Activated CD4-positive, alpha-beta T cell treated with anti-CD3 and anti-CD28 coated beads, Interleukin-10, Interleukin-2, amounts not matched to agents 100 ng/mL and 50 ng/mL, durations not matched to agents 16 hours and 8 hours (primary cell): Measurements from ENCODE around the gene DOCK2.
"Not testable (repeated sequence)": the region's sequence is repeated elsewhere in the genome, so short reads cannot be mapped to it uniquely, and the experiment has no call there.

Experiments used
- DNase-seq: peaks from one replicate; pipeline ENCODE4 v3.0.0-alpha.2; 2020

Gene DOCK2

DNA sequence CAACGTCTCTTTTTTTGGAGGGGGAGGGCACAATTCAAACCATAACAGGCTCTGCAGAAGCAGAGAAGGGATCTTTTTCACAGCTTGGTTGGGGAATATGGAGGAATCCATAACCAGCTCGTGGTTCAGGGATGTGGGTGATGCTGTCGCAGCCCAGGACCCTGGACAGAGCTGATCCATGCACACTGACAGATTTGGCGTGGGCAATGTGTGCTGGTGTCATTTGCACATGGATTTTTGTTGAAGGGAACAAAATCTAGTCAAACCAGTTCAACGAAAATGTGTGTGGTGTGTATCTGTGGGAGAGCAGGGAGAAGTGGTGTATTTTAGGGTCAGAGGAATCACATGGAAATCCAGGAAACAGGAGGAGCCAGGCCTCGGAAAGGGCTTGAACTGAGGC lies 4.2 kb downstream of the DOCK2 start:
- no peak for DNase-seq

DNA sequence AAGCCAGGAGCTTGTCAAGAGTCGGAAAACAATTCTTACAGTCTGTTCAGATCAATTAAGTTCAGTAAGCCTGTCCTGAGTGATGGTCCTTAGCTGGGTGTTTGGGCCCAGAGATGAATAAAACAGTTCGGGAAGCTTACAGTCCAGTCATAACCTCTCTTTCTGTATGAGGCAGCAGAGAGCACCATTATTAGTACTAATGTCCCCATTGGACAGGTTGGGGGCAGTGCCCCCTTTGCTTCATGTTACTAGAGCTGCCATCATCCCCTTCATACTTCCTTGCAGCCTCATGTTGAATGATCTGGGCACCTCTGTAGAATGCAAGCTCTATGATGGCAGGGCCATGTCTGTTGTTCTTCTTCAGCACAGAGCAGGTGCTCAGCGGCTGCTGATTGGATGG lies 9.8 kb downstream of the DOCK2 start:
- DNase-seq: peak; percentile 59

DNA sequence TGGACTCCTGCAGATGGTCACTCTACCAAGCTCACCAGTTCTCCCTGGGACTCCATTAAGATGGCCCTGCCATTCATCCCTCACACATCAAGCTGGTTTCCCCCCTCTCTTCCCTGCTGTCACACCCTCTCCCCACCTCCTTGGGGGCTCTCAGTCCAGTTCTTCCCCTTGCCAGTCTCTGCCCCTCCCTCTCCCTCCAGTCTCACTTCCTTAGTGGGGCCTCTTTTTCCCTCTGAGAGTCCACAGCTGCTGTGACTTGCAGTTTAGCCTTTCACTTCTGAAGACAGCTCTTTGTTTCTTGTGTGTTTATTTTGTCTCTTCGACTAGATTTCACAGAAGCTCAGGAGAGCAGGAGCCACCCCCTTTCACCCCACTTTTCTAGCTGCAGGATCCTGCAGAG lies 10.5 kb downstream of the DOCK2 start:
- peak; percentile 36 for DNase-seq

GRCh38 chr5:169648725-169649310 lies 11.7 kb downstream of the DOCK2 start:
- DNase-seq: no peak

DNA sequence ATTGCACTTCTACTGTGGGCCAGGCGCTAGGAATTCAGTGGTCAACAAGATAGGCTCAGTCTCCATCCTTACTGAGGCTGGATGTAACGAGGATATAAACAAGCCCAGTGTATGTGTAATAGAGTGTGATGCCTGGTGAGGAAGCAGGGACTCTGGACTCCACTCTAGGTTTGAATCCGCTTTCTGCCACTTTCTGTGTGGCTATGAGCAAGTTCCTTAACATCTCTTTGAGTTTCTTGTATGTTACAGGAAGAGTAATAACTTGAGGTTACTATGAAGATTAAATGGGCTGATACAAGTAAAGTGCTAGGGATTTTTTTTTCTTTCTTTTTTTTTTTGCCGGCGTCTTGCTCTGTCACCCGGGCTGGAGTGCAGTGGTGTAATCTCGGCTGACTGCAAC lies 12.4 kb downstream of the DOCK2 start:
- peak; percentile 88 for DNase-seq

DNA sequence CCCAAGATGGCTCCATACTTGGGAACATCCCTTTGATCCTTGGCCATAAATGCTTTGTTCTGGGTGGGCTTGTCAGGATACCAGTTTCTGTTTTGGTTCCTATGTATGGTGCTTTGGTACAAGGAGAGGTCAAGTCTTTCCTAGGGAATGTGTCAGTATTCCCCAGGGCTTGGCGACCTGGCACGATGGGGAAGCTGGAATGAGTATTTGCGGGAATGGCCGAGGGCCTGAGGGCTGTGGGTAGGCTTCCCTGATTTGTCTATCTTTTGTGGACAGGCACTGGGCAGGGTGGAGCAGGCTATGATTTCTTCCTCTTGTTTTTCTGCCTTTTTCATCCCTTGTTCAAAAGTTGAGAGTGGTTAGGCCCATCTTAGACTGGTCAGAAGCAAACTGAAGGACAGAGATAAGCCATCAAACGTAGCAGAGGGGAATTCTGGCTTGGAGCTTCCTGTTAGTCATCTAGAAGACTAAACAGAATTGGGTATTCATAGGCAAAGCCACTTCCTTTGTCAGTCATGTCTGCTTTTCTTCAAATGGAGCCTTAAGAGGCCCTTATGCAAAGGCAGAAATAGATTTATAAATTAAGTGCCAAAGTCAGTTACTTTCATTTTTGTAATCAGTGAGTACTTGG lies 13.7 kb downstream of the DOCK2 start:
- DNase-seq: peak; percentile 86

DNA sequence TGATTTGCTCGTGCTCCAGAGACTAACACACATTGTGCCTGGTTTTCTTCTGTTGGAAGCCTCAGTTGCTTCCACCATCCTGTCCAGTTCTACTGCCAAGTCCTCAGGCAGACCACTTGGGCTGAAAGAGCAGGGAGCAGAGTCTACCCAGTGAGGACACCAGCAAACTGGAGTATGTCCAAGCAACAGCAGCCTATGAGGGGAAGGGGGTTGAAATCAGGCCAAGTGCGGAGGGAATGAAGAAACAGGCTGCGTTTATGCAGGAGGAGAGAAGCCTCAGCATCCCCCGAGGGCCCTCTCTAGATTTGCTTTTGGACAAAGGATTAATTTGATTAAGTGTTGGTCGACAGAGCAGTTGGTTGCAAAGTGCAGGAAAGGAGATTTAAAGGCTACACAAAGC lies 14.5 kb downstream of the DOCK2 start:
- DNase-seq: no peak

DNA sequence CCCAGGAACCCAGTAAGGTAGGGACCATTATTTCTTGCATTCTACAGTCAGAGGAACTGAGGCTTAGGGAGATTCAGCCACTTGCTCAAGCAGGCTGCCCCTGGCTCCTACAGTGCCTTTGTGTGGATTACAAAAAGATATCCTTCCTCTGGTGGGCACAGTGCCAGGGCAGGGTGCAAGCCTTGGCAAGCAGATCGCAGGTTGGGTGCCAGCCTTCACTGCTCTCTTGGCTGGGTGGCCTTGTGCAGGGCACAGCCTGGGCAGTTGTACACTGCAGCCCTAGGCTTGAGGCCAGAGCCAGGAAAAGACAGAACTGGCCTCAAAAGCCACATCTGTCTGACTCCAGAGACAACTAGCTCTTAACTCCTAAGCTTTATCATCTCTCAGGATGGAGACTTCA lies 15.0 kb downstream of the DOCK2 start:
- no peak for DNase-seq

GRCh38 chr5:169653091-169653490 lies 16.0 kb downstream of the DOCK2 start:
- DNase-seq: no peak

- DNase-seq: peak; percentile 66
Measured at GRCh38 chr5:169655353-169655752, 18.3 kb downstream of the DOCK2 start.

GRCh38 chr5:169656125-169656901 lies 19.2 kb downstream of the DOCK2 start:
- peak; percentile 93 for DNase-seq

GRCh38 chr5:169657127-169657526 lies 20.1 kb downstream of the DOCK2 start:
- DNase-seq: peak; percentile 77

DNA sequence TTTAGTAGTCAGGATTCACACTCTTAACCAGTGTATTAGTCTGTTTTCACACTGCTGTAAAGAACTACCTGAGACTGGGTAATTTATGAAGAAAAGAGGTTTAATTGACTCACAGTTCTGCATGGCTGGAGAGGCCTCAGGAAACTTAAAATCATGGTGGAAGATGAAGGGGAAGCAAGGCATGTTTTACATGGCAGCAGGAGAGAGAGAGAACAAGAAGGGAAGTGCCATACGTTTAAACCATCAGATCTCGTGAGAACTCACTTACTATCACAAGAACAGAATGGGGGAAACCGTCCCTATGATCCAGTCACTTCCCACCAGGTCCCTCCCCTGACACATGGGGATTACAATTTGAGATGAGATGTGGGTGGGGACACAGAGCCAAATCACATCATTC lies 25.4 kb downstream of the DOCK2 start:
- not testable (repeated sequence) for DNase-seq

- DNase-seq: no peak
Measured at GRCh38 chr5:169663537-169663936, 26.5 kb downstream of the DOCK2 start.

DNA sequence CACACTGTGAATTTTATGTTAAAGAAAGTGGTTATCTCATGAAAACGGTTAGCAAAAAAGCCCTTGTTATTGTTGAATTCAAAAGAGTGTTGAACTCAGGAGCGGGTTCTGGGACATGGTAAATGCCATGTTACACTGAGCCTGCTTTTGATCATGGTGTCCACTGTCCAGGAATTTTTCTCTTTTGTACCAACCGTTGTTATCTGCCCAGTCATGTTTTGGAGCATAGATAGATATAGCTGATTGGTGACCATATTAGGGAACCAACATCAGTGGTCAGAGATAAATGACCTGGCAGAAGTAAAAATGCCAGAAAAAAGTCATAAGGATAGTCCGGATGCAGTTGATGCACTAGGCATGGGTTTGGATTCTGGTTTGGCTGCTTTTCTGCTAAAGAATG lies 29.3 kb downstream of the DOCK2 start:
- no peak for DNase-seq

DNA sequence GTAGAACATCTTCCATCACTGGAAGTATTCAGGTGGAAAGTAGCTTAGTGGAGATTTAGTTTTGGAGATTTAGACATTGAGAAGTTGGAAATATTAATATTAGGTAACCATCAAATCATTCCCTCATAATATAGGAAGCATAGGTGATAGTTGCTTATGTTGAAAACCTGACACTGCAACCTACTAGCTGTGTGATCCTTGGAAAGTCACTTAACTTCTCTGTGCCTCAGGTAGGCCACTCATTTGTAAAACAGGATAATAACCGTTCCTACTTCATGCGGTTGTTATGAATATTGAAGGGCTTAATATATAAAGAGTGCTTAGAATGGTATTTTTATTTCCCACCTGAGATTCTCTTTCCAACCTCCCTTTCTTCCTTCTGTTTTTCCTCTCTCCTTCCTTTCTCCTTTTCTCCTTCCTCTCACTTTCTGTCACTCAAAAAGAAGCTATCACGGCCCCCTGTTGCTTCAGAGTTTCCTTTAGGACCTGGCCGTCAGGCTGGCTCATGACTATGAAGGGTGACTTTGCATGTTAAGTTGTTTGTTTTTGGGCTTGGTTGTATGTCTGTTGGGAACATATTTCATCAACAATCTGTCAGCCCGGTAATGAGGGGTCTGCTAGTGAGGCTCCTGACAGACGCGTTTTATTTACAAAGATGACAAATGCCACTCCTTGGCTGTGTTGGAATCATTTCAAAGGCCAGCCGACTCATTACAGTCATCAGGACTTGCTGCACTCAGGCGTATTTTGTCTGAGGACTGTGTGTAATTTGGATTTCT lies 31.0 kb downstream of the DOCK2 start:
- no peak for DNase-seq

DNA sequence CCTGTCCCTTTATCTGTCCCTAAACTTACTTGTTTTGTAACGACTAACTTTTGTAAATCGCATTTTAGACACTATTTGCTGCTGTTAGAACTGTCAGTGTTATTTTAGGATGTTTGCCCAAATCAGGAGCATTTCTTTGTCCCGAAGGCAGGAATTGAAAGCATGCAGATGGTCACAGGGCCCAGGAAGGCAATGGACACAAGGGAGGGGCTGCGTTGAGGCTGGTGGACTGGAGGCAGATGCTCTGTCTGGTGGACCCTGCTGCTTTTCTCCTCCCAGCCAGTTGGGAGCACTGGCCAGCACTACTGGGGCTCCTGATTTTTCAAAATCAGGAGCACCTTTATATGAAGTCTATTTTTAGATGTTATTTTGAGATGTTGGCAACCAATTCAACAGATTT lies 31.7 kb downstream of the DOCK2 start:
- DNase-seq: no peak

DNA sequence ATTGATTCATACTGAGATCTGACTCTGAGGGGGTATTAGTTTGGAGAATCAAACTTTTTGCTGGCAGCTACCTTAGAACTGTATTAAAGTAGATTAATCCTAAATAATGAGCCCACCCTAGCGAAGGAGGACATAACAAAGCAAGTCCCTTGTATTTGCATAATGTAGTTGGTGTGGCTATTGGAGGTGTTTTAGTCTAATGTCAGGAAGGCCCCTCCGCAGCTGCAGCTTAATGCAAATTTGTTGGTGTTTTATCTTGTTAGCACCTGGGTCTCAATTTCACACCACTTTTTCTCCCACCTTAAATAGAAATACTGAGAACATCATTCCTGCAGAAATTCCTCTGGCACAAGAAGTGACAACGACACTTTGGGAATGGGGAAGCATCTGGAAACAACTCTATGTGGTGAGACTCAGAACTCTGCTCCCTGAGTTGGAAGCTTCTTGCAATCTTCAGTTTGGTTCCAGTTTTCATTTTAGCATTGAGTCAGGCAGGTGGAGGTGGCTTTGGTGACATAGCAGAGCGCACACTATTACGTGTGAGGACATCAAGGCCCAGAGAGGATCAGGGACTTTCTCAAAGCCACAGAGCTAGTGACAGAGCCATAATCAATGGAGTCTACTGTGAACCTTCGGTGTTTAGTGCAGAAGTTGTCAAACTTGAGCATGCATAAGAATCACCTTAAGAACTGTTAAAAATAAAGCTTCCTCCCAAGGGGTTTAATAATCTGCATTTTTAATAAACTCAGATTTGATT lies 33.9 kb downstream of the DOCK2 start:
- peak; percentile 59 for DNase-seq

- no peak for DNase-seq
Measured at GRCh38 chr5:169682026-169682425, 45.0 kb downstream of the DOCK2 start.

- no peak for DNase-seq
Measured at GRCh38 chr5:169686137-169686536, 49.1 kb downstream of the DOCK2 start.

DNA sequence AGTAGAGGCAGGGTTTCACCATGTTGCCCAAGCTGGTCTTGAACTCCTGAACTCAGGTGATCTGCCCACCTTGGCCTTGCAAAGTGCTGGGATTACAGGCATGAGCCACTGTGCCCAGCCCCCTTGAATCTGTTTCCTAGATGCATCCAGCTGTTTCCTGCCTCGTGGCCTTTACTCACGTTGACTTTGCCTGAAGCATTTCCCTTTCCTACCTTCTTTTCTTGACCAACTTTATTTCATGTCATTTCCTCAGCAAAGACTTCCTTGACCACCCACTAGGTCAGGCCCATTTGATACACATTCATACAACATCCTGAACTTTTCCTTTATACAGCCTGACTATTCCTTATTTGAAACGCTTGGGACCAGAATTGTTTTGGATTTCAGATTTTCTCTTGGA lies 51.0 kb downstream of the DOCK2 start:
- DNase-seq: no peak

DNA sequence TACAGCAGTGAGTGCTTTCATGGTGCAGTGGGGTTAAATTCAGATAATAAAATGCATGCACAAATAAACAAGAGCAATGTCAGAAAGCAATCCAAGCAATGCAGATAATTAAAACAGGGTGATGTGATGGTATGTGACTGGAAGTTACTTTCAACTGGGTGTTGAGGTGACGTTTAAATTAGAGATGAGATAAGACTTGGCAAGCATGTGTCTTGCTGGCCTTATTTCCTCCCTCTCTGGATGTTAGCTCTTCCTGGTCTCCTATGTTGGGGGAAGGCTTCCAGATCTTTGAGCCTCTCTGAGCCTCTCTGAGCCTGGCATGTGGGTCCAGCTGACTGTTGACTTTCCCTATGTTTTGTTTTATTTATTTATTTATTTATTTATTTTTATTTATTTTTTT lies 54.4 kb downstream of the DOCK2 start:
- no peak for DNase-seq

DNA sequence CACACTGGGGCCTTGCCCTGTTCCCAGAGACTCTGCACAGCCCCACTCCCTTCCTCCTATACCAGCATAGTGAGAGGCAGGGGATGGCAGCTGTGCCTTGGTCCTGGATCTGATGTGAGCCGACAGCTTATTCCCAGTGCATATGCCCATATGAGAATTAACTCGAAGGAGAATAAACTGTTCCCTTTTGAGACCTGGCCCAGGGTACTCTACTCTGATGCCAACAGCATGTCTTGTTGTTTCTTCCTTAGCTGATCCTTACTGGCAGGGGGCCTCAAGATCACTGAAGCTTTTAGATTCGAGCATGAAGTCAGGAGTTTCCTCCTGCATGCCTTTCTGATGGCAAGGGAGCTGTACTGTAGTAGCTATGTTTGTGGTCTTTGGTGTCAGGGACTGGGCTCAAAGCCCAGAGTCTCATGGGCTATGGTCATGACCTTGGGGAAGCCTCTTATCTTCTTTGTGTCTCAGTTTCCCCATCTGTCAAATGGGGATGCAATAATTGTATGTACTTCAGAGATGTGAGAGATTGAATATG lies 57.1 kb downstream of the DOCK2 start:
- no peak for DNase-seq
